ENCODE data around the gene MCFD2.

DNA sequence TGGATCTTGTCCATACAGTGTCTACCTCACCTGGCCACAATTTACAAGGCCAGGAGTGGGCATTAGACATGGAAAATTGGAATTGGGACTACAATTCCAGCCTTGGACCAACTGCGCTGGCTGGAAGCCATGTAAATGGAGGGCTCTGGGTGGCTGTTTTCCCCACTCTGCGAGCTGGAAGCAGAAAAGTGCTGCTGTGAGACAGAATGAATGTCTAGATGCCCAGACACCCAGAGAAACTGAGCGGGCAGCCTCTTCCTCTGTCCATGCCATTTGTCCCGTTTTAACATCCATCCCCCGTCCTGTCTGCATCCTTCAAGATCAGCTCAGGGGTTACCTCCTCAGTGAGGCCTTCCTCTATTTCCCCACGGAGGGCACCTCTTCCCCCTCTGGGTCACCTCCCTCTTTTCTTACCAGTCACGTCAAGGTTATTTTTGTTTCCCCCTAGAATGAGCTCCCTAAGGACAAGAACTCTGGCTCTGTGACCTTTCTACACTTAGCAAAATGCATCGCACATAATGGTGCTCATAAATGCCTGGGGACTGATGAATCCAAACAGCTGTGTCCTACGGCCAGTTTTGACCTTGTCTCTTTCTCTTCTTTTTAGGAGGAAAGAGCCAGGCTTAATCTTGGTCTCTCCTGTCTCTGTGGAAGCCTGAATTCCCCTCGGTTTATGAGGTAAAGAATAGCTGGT is 41.2 kb downstream of the MCFD2 start:
- TF ChIP-seq, protein P1, sequence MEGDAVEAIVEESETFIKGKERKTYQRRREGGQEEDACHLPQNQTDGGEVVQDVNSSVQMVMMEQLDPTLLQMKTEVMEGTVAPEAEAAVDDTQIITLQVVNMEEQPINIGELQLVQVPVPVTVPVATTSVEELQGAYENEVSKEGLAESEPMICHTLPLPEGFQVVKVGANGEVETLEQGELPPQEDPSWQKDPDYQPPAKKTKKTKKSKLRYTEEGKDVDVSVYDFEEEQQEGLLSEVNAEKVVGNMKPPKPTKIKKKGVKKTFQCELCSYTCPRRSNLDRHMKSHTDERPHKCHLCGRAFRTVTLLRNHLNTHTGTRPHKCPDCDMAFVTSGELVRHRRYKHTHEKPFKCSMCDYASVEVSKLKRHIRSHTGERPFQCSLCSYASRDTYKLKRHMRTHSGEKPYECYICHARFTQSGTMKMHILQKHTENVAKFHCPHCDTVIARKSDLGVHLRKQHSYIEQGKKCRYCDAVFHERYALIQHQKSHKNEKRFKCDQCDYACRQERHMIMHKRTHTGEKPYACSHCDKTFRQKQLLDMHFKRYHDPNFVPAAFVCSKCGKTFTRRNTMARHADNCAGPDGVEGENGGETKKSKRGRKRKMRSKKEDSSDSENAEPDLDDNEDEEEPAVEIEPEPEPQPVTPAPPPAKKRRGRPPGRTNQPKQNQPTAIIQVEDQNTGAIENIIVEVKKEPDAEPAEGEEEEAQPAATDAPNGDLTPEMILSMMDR (conservative IDR thresholded peaks at IDR 0.05; ENCODE audit: low read depth, low read length), result no peak
- no peak for TF ChIP-seq EZH2 (IDR thresholded peaks at IDR 0.05; ENCODE audit: borderline replicate concordance, low read depth, low read length, poor library complexity, severe bottlenecking)

All from A673 (cell line).